GM12801 (cell line): ENCODE results near the gene ESPN.

Experiments used
- CTCF ChIP-seq: IDR thresholded peaks from one replicate; pipeline ENCODE4 v1.5.1; 2011; ENCODE audit warnings: control low read depth; ENCODE audit not compliant: insufficient read length; ENCODE audit errors: extremely low read depth

Gene ESPN

GRCh38 chr1:6489799-6490180, 65.2 kb downstream of the ESPN start:
- TF ChIP-seq CTCF: no peak

DNA sequence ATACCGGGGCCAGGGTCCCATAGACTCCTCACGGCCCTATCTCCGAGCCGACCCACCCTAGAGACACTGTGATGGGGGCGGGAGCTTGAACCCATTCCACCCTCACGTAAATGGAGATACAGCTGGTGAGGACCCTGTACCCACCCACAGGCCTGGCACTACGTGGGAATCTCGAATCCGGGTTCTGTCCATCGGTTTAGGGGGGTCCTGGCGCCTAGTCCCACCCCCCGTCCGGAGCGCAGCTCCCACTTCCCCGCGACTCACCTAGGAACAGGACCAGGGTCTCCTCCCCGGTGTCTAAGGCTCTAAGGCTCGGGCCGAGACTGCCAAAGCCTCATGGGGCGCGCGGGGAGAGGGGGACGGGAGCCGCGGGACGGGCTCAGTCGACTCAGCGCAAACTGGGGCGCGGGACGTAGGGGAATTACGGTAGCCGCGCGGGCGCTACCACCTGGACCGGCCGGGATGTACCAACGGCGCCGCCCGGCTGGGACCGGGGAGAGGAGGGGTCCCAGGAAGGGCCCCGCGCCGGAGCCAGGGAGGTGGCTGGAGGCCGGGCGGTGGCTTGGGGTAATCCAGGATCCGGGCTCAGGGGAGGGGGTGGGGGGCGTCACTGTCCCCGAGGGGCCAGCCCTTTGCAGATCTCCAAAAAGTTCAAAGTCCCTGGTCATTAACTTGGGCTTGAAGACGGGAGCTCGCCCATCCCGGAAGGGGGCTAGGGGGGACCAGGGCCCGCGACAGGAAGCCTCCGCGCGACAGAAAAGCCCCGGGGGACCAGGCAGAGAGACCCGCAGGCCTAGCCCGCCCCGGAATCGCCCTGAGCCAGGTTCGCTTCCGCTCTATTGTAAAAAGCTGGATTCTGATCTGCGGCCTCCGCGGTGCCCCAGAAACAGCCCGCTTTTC, 65.9 kb downstream of the ESPN start:
- no peak for TF ChIP-seq CTCF

GRCh38 chr1:6491081-6491449, 66.5 kb downstream of the ESPN start:
- no peak for TF ChIP-seq CTCF

GRCh38 chr1:6491480-6491962, 66.9 kb downstream of the ESPN start, which contains the start of gene PLEKHG5:
PLEKHG5 (minus strand) TSS chr1:6491667; CDS start chr1:6477571, 14,096 bp downstream.
- TF ChIP-seq CTCF: no peak

GRCh38 chr1:6491966-6492365, 67.4 kb downstream of the ESPN start:
- no peak for TF ChIP-seq CTCF

DNA sequence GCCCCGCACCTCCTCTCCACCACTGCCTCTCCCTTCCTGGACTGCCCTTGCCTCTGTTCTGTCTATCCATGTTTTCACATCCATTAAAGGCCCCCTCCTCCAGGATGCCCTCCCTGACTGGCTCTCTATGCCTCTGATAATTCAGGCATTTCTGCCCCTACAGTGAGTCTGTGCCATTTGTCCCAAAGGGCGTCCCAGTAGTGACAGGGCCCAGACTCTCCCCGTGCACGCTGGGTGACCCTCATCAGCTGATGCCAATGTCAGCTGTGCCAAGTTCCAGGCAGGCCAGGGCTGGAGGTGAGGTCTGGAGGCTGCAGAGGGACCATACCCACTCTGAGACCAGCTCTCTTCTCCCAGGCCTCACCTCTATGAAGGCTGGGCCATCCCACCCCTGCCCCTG, 70.1 kb downstream of the ESPN start:
- TF ChIP-seq CTCF: no peak

- TF ChIP-seq CTCF: no peak
Measured at GRCh38 chr1:6495041-6495441, 70.5 kb downstream of the ESPN start.
